Vagina (tissue), 2 donors: ENCODE results near the gene CPLX4. TPM values are rescaled to one million over a fixed set of nuclear protein-coding genes. Genes with fewer than 3 reads are reported as not detected.

Experiments
- DNase-seq, 2 donors: peaks; one replicate each; pipeline ENCODE4 v3.0.0-alpha.2; 2017; ENCODE audit errors: extremely low spot score in 2 of 2
- H3K27ac ChIP-seq: fragments of 200-600 bp; sonication (generic); one replicate; pipeline ENCODE4 v1.5.1; 2019
- H3K27me3 ChIP-seq: fragments of 200-600 bp; sonication (generic); one replicate; pipeline ENCODE4 v1.5.1; 2019
- H3K36me3 ChIP-seq, 2 donors: fragments of 200-600 bp; sonication (generic); one replicate each; pipeline ENCODE4 v1.5.1; 2017 to 2019
- H3K4me1 ChIP-seq: fragments of 200-600 bp; sonication (generic); one replicate; pipeline ENCODE4 v1.5.1; 2019
- H3K4me3 ChIP-seq, 2 donors: fragments of 200-600 bp; sonication (generic); 1 replicate in 1 of 2; 2 replicates in 1 of 2; pipeline ENCODE4 v1.5.1; 2016 to 2019
- H3K9me3 ChIP-seq: fragments of 200-600 bp; sonication (generic); one replicate; pipeline ENCODE4 v1.5.1; 2019
- POLR2A ChIP-seq, 2 donors: fragments of 450-650 bp; IDR thresholded peaks; one replicate each; pipeline ENCODE4 v1.6.1; 2017; ENCODE audit warnings: antibody characterized with exemption in 2 of 2, mild to moderate bottlenecking in 2 of 2, moderate library complexity in 2 of 2
- POLR2AphosphoS5 ChIP-seq, 2 donors: sonication (generic); formaldehyde crosslinking; IDR thresholded peaks; one replicate each; pipeline ENCODE4 v1.9.0; 2017; ENCODE audit warnings: antibody characterized with exemption in 2 of 2, mild to moderate bottlenecking in 2 of 2, low read depth in 1 of 2; ENCODE audit not compliant: insufficient read depth in 1 of 2
- intact Hi-C: fragments of 100-400 bp; cut with DNase I; formaldehyde crosslinking; loops from one replicate; pipeline ENCODE4 v1.15.1; 2023
- total RNA-seq: library from RNA; depleted of rRNA; stranded (reverse); fragments of >200 nt; gene quantifications from one replicate; pipeline ENCODE4 v1.2.3, GENCODE V29; 2016
- TF ChIP-seq, protein P1 (sequence below), 3 experiments: fragments of 450-650 bp in 2 of 3; fragments of 200-600 bp in 1 of 3; sonication (generic) in 1 of 3; IDR thresholded peaks; one replicate each; pipeline ENCODE4 v1.5.1; 2017 to 2019; ENCODE audit warnings: antibody characterized with exemption in 3 of 3, mild to moderate bottlenecking in 2 of 3, moderate library complexity in 2 of 3

The CPLX4 gene
- total RNA-seq, 1 donor from 2014 or later, result not detected

DNA sequence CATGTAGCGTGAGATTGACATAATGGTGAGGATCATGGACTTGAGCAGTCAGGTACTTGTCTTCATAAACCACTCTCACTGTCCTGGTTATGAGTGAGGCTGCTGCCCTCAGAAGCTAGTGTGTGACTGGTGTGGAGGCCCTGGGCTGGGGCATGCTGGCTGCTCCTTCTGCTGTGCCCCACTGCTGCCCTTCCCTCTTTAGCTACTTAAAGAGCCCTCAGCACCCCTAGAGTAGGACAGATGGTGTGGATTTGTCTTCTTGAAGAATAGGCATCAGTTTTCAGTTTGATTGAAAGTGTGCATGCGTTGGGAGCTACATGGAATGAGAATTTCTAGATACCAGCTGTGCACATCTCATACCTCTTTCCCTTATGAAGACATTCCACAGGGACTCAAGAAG, 15.4 kb downstream of the CPLX4 start:
- H3K27ac ChIP-seq, result no peak overlapping the region
- TF ChIP-seq, protein P1, sequence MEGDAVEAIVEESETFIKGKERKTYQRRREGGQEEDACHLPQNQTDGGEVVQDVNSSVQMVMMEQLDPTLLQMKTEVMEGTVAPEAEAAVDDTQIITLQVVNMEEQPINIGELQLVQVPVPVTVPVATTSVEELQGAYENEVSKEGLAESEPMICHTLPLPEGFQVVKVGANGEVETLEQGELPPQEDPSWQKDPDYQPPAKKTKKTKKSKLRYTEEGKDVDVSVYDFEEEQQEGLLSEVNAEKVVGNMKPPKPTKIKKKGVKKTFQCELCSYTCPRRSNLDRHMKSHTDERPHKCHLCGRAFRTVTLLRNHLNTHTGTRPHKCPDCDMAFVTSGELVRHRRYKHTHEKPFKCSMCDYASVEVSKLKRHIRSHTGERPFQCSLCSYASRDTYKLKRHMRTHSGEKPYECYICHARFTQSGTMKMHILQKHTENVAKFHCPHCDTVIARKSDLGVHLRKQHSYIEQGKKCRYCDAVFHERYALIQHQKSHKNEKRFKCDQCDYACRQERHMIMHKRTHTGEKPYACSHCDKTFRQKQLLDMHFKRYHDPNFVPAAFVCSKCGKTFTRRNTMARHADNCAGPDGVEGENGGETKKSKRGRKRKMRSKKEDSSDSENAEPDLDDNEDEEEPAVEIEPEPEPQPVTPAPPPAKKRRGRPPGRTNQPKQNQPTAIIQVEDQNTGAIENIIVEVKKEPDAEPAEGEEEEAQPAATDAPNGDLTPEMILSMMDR (IDR thresholded peaks at IDR 0.05), result no peak
- TF ChIP-seq POLR2AphosphoS5 (IDR thresholded peaks at IDR 0.05; ENCODE audit: insufficient read depth in 1 of 2, low read depth in 1 of 2) (no peak), POLR2A (IDR thresholded peaks at IDR 0.05) (no peak)
- H3K4me3 ChIP-seq, result no peak overlapping the region
- peaks cover 1% of the 10 kb centered on the region for H3K4me1 ChIP-seq
- no peaks in the 10 kb centered on the region for H3K9me3 ChIP-seq
- no peaks in the 10 kb centered on the region for H3K27me3 ChIP-seq
- no peaks in the 10 kb centered on the region for H3K36me3 ChIP-seq
- intact Hi-C loops, result loop anchor here (10.0 kb wide), 1 partner anchor 92 kb away; no protein-coding TSS in a partner anchor
- DNase-seq, result no peak

DNA sequence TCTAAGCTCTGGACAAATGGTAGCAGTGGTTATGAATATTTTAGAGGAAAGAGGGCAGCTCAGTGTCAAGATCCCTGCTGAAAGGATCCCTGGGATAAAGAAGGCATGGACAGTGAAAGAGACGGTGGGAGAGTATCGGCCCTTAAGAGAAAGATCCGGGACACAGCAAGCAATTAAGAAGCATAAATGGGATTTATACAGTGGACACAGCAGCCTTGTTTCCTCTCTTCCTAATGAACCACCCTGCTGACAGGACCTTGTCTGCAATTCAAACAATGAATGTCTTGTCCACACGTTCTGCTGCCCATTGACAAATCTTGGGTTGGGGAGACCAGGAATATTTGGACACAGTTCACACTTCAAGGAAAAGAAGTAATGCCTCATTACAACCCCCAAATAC, 16.5 kb downstream of the CPLX4 start:
- H3K36me3 ChIP-seq, result no peaks in the 10 kb centered on the region
- DNase-seq, result no peak
- no peaks in the 10 kb centered on the region for H3K4me1 ChIP-seq
- H3K27ac ChIP-seq, result no peak overlapping the region
- intact Hi-C loops, result loop anchor here (10.0 kb wide), 1 partner anchor 93 kb away; no protein-coding TSS in a partner anchor
- H3K9me3 ChIP-seq, result no peaks in the 10 kb centered on the region
- no peak overlapping the region for H3K4me3 ChIP-seq
- TF ChIP-seq, protein P1 (IDR thresholded peaks at IDR 0.05), result no peak
- TF ChIP-seq POLR2AphosphoS5 (IDR thresholded peaks at IDR 0.05; ENCODE audit: insufficient read depth in 1 of 2, low read depth in 1 of 2) (no peak), POLR2A (IDR thresholded peaks at IDR 0.05) (no peak)
- H3K27me3 ChIP-seq, result no peaks in the 10 kb centered on the region

DNA sequence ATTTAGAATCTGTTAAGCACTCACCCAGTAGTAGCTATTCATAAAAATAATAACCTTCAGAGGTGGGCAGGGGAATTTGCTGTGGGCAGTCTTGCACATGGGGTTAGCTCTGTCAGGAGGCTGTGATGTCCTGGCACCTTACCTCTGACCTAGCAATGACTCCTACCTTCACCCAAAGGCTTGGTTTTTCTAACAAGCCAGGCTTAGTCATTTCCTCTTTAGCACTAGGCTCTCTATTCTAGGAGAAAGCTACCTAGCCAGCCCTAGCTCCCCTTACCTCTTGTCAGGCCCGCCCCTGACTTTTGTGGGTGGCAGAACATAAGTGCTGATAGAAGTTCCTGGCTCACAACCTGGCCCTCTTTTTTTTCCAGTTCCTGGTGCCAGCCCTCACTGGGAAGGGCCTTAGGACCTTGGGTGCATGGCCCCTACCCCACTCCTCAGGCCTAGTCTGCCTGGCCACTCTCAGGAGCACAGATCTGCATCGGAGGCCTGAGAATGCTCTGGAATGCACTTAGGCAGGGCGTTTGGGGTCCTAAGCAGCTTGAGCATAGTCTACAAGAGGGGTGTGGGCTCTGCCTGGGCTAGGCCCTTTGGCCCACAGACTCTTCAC, 17.7 kb downstream of the CPLX4 start:
- no peaks in the 10 kb centered on the region for H3K27me3 ChIP-seq
- H3K9me3 ChIP-seq, result no peaks in the 10 kb centered on the region
- no peak for TF ChIP-seq POLR2A (IDR thresholded peaks at IDR 0.05)
- TF ChIP-seq POLR2AphosphoS5 (IDR thresholded peaks at IDR 0.05; ENCODE audit: insufficient read depth in 1 of 2, low read depth in 1 of 2), result no peak
- TF ChIP-seq, protein P1 (IDR thresholded peaks at IDR 0.05), result no peak
- H3K4me3 ChIP-seq, result no peak overlapping the region
- no peak overlapping the region for H3K27ac ChIP-seq
- intact Hi-C loops, result loop anchor here (10.0 kb wide), 1 partner anchor 94 kb away; no protein-coding TSS in a partner anchor
- no peaks in the 10 kb centered on the region for H3K36me3 ChIP-seq
- DNase-seq, result no peak
- no peaks in the 10 kb centered on the region for H3K4me1 ChIP-seq

DNA sequence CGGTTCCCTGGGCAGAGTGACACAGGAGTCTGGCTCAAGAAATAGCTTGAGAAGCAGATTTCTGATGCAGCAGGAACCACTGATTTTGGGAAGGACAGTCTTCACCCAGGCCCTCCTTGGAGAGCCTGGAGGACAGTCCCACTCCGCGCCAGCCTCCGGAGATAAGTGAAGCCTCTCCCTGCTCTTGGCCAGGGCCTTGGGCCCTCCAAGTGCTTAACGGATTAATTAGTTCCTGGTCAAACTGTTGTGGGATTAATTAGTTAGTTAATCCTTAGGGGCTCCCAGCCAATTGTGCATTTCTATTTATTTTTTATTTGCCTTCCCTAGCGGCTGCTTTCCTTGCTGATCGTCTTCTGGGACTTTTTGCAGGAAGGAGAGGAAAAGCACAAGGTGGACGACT, 19.6 kb downstream of the CPLX4 start:
- no peak for DNase-seq
- intact Hi-C loops, result no loop called here
- no peaks in the 10 kb centered on the region for H3K4me1 ChIP-seq
- no peaks in the 10 kb centered on the region for H3K36me3 ChIP-seq
- H3K9me3 ChIP-seq, result no peaks in the 10 kb centered on the region
- no peaks in the 10 kb centered on the region for H3K27me3 ChIP-seq
- no peak for TF ChIP-seq POLR2AphosphoS5 (IDR thresholded peaks at IDR 0.05; ENCODE audit: insufficient read depth in 1 of 2, low read depth in 1 of 2)
- TF ChIP-seq, protein P1 (IDR thresholded peaks at IDR 0.05), result no peak
- no peak overlapping the region for H3K27ac ChIP-seq
- H3K4me3 ChIP-seq, result no peak overlapping the region

DNA sequence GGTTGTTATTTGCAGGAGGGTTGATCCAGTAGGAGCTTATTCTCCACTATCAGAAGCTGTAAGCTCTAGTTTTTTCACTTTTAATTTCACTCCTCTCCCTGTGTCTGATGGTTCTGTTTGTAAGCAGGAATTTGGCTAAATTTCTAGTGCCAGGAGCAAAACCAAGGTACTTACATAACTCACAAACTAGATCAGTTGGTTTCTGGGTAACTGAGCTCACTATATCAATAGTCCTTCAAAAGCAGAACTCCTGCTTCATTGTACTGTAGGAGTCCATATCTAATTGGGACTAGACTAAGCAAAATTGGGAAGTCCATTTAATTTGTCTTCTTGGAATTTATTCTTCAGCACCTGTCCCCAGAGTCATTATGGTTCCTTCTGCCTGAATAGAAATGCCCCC, 25.1 kb downstream of the CPLX4 start:
- H3K27me3 ChIP-seq, result no peaks in the 10 kb centered on the region
- H3K36me3 ChIP-seq, result no peaks in the 10 kb centered on the region
- DNase-seq, result no peak
- H3K4me1 ChIP-seq, result no peaks in the 10 kb centered on the region
- TF ChIP-seq POLR2AphosphoS5 (IDR thresholded peaks at IDR 0.05; ENCODE audit: insufficient read depth in 1 of 2, low read depth in 1 of 2), result no peak
- no peak for TF ChIP-seq POLR2A (IDR thresholded peaks at IDR 0.05)
- TF ChIP-seq, protein P1 (IDR thresholded peaks at IDR 0.05), result no peak
- H3K27ac ChIP-seq, result no peak overlapping the region
- no peaks in the 10 kb centered on the region for H3K9me3 ChIP-seq
- intact Hi-C loops, result no loop called here
- H3K4me3 ChIP-seq, result no peak overlapping the region
